ENCODE measurements around the gene TNFSF13B.
"Not testable (repeated sequence)": the region's sequence is repeated elsewhere in the genome, so short reads cannot be mapped to it uniquely, and the experiment has no call there.

Gene TNFSF13B

DNA sequence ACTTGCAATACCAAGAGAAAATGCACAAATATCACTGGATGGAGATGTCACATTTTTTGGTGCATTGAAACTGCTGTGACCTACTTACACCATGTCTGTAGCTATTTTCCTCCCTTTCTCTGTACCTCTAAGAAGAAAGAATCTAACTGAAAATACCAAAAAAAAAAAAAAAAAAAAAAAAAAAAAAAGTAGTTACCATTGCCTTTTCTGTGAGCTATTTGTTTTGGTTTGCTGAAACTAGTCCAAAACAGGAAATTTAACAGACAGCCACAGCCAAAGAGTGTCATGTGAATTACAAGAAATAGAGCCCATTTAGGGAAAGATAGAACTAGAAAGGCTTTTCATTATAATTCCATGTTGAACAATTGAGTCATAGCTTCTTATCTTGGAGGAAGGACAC, 37.3 kb downstream of the TNFSF13B start:
- no peak overlapping the region for H3K27ac ChIP-seq (ENCODE audit: low read depth in 2 of 2, low read length in 2 of 2)
- no peaks in the 10 kb centered on the region for H3K9me3 ChIP-seq (ENCODE audit: control insufficient read depth in 2 of 2, low read length in 2 of 2)
- no peaks in the 10 kb centered on the region for H3K36me3 ChIP-seq (ENCODE audit: control insufficient read depth in 2 of 2, insufficient read depth in 2 of 2, low read length in 2 of 2)
- H3K9ac ChIP-seq (ENCODE audit: low read depth in 1 of 2, low read length in 2 of 2): no peak overlapping the region
- H3K27me3 ChIP-seq (ENCODE audit: control insufficient read depth in 2 of 2, insufficient read depth in 2 of 2, low read length in 2 of 2): no peaks in the 10 kb centered on the region
- H3K4me1 ChIP-seq (ENCODE audit: control insufficient read depth in 2 of 2, insufficient read depth in 2 of 2, low read length in 2 of 2): no peaks in the 10 kb centered on the region
- no peak overlapping the region for H3K4me3 ChIP-seq (ENCODE audit: low read length in 2 of 2)

DNA sequence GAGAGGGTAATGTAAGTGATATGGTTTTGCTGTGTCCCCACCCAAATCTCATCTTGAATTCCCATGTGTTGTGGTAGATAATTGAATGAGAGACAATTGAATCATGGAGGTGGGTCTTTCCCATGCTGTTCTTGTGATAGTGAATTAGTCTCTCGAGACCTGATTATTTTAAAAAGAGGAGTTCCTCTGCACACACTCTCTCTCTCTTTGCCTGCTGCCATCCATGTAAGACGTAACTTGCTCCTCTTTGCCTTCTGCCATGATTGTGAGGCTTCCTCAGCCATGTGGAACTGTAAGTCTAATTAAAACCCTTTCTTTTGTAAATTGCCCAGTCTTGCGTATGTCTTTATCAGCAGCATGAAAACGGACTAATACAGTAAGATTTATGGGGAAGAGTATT, 42.1 kb downstream of the TNFSF13B start:
- H3K9ac ChIP-seq (ENCODE audit: low read depth in 1 of 2, low read length in 2 of 2); H3K27ac ChIP-seq (ENCODE audit: low read depth in 2 of 2, low read length in 2 of 2); H3K9me3 ChIP-seq (ENCODE audit: control insufficient read depth in 2 of 2, low read length in 2 of 2); H3K4me1 ChIP-seq (ENCODE audit: control insufficient read depth in 2 of 2, insufficient read depth in 2 of 2, low read length in 2 of 2); H3K36me3 ChIP-seq (ENCODE audit: control insufficient read depth in 2 of 2, insufficient read depth in 2 of 2, low read length in 2 of 2); H3K4me3 ChIP-seq (ENCODE audit: low read length in 2 of 2); H3K27me3 ChIP-seq (ENCODE audit: control insufficient read depth in 2 of 2, insufficient read depth in 2 of 2, low read length in 2 of 2): not testable (repeated sequence)

DNA sequence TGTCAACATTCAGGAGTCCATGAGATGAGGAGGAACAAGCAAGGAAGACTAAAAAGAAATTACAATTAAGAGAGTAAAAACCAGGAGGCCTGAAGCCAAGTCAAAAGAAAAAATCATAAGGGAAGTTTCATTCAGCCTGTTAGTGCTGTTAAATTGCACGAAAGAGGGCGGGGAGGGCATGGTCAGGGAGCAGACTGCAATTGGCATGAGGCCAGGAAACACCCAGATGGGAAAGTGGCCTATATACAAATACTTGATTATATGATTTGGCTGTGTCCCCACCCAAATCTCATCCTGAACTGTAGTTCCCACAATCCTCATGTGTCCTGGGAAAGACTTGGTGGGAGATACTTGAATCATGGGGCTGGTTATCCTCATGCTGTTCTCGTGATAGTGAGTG, 43.9 kb downstream of the TNFSF13B start:
- Histone ChIP-seq H3K9me3 (ENCODE audit: control insufficient read depth in 2 of 2, low read length in 2 of 2) (no peaks in the 10 kb centered on the region), H3K27ac (ENCODE audit: low read depth in 2 of 2, low read length in 2 of 2) (no peak overlapping the region), H3K27me3 (ENCODE audit: control insufficient read depth in 2 of 2, insufficient read depth in 2 of 2, low read length in 2 of 2) (no peaks in the 10 kb centered on the region), H3K4me1 (ENCODE audit: control insufficient read depth in 2 of 2, insufficient read depth in 2 of 2, low read length in 2 of 2) (no peaks in the 10 kb centered on the region), H3K4me3 (ENCODE audit: low read length in 2 of 2) (no peak overlapping the region), H3K9ac (ENCODE audit: low read depth in 1 of 2, low read length in 2 of 2) (no peak overlapping the region), H3K36me3 (ENCODE audit: control insufficient read depth in 2 of 2, insufficient read depth in 2 of 2, low read length in 2 of 2) (no peaks in the 10 kb centered on the region)

DNA sequence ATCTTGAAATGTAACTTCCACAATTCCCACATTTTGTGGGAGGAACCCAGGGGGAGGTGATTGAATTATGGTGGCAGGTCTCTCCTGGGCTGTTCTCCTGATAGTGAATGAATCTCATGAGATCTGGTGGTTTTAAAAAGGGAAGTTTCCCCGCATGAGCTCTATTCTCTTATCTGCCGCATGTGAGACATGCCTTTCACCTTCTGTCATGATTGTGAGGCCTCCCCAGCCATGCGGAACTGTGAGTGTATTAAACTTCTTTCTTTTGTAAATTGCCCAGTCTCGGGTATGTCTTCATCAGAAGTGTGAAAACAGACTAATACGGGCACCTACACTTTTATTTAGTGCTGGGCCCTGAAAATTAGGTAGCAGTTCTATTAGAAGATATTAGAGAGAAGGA, 45.8 kb downstream of the TNFSF13B start:
- Histone ChIP-seq H3K27ac (ENCODE audit: low read depth in 2 of 2, low read length in 2 of 2) (no peak overlapping the region), H3K36me3 (ENCODE audit: control insufficient read depth in 2 of 2, insufficient read depth in 2 of 2, low read length in 2 of 2) (no peaks in the 10 kb centered on the region), H3K9me3 (ENCODE audit: control insufficient read depth in 2 of 2, low read length in 2 of 2) (no peaks in the 10 kb centered on the region), H3K9ac (ENCODE audit: low read depth in 1 of 2, low read length in 2 of 2) (no peak overlapping the region), H3K27me3 (ENCODE audit: control insufficient read depth in 2 of 2, insufficient read depth in 2 of 2, low read length in 2 of 2) (no peaks in the 10 kb centered on the region), H3K4me1 (ENCODE audit: control insufficient read depth in 2 of 2, insufficient read depth in 2 of 2, low read length in 2 of 2) (no peaks in the 10 kb centered on the region), H3K4me3 (ENCODE audit: low read length in 2 of 2) (no peak overlapping the region)

DNA sequence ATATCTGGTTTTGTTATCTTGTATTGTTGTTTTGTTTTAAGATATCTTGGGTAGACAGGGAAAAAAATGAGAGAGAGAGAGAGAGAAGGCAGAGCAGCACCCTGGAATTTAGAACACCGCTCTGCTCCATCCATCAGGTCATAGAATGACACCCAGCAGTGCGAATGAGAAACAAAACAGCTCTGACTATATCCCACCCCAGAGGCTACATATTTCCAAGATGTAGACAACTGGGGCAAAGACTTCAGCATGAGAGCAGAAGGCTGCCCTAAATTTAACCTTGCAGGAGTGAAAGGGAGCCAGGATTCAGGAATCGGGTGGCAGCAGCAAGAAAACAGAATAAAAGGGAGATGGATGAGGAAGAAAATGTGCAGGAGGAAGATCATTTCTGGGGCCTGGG, 46.5 kb downstream of the TNFSF13B start:
- no peaks in the 10 kb centered on the region for H3K36me3 ChIP-seq (ENCODE audit: control insufficient read depth in 2 of 2, insufficient read depth in 2 of 2, low read length in 2 of 2)
- H3K27me3 ChIP-seq (ENCODE audit: control insufficient read depth in 2 of 2, insufficient read depth in 2 of 2, low read length in 2 of 2): no peaks in the 10 kb centered on the region
- H3K4me3 ChIP-seq (ENCODE audit: low read length in 2 of 2): no peak overlapping the region
- H3K27ac ChIP-seq (ENCODE audit: low read depth in 2 of 2, low read length in 2 of 2): no peak overlapping the region
- no peak overlapping the region for H3K9ac ChIP-seq (ENCODE audit: low read depth in 1 of 2, low read length in 2 of 2)
- no peaks in the 10 kb centered on the region for H3K4me1 ChIP-seq (ENCODE audit: control insufficient read depth in 2 of 2, insufficient read depth in 2 of 2, low read length in 2 of 2)
- H3K9me3 ChIP-seq (ENCODE audit: control insufficient read depth in 2 of 2, low read length in 2 of 2): no peaks in the 10 kb centered on the region

DNA sequence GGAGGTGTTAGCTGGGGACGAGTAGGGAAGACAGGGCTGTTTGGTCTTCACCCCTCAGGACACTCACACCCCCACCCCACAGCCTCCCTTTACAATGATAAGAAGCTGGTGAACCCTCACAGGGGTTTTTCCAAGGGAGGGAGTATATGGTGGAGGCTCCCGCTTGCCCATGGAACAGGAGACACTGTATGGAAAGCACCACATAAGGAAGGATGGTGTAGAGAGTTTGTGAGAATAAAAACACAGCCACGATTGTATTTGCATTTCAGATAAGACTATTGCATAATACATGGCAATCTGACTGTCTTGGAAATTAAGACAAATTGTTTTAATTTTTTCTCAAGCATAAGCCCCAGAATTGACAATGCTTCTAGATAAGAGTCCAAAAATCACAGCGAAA, 46.9 kb downstream of the TNFSF13B start:
- Histone ChIP-seq H3K36me3 (ENCODE audit: control insufficient read depth in 2 of 2, insufficient read depth in 2 of 2, low read length in 2 of 2) (no peaks in the 10 kb centered on the region), H3K27me3 (ENCODE audit: control insufficient read depth in 2 of 2, insufficient read depth in 2 of 2, low read length in 2 of 2) (no peaks in the 10 kb centered on the region), H3K27ac (ENCODE audit: low read depth in 2 of 2, low read length in 2 of 2) (no peak overlapping the region), H3K4me1 (ENCODE audit: control insufficient read depth in 2 of 2, insufficient read depth in 2 of 2, low read length in 2 of 2) (no peaks in the 10 kb centered on the region), H3K4me3 (ENCODE audit: low read length in 2 of 2) (no peak overlapping the region), H3K9ac (ENCODE audit: low read depth in 1 of 2, low read length in 2 of 2) (no peak overlapping the region), H3K9me3 (ENCODE audit: control insufficient read depth in 2 of 2, low read length in 2 of 2) (no peaks in the 10 kb centered on the region)

DNA sequence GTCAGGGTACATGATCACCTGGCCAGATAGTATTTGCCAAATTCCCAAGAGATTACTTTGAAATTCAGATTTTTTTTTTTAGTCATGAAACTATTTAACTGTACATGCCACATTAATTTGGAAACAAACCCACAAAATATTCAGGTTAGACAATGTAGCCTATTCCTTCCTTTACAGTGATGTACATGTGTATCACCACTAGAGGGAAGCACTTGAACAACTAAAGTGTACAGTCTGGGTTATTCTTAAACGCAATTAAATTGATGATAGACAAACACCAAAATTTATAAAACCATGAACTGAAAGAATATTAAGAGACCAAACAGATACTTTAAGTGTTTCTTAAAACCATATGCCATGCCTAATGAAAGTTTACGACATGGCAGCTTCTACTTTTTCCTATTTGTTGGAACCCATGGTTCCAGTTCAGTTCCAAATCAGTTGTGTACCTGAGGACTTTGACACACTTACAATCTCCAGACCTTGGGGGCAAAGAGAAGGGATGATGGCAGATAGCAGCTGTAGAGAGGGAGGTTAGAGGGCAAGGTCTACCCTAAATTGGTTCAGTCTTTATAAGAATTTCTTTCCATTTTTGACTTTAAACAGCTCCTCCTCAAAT, 52.8 kb downstream of the TNFSF13B start:
- Histone ChIP-seq H3K9ac (ENCODE audit: low read depth in 1 of 2, low read length in 2 of 2) (no peak overlapping the region), H3K27ac (ENCODE audit: low read depth in 2 of 2, low read length in 2 of 2) (no peak overlapping the region), H3K36me3 (ENCODE audit: control insufficient read depth in 2 of 2, insufficient read depth in 2 of 2, low read length in 2 of 2) (no peaks in the 10 kb centered on the region), H3K27me3 (ENCODE audit: control insufficient read depth in 2 of 2, insufficient read depth in 2 of 2, low read length in 2 of 2) (no peaks in the 10 kb centered on the region), H3K9me3 (ENCODE audit: control insufficient read depth in 2 of 2, low read length in 2 of 2) (no peaks in the 10 kb centered on the region), H3K4me3 (ENCODE audit: low read length in 2 of 2) (no peak overlapping the region), H3K4me1 (ENCODE audit: control insufficient read depth in 2 of 2, insufficient read depth in 2 of 2, low read length in 2 of 2) (no peaks in the 10 kb centered on the region)

DNA sequence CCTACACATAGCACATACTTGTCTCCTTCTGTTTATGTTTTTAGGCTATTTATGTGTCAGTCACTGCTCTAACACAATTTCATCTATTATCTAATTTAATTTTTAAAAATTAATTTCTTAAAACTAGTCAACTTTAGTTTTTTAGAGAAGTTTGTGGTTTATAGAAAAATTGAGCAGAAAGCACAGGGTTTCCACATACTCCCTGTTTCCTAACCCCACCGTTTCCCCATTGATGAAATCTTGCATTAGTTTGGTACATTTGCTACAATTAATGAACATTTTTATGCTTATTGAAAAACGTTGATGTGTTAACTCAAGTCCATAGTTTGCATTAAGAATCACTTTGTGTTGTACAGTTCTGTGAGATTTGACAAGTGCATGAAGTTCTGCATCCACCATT, 53.5 kb downstream of the TNFSF13B start:
- Histone ChIP-seq H3K9ac (ENCODE audit: low read depth in 1 of 2, low read length in 2 of 2) (no peak overlapping the region), H3K27ac (ENCODE audit: low read depth in 2 of 2, low read length in 2 of 2) (no peak overlapping the region), H3K36me3 (ENCODE audit: control insufficient read depth in 2 of 2, insufficient read depth in 2 of 2, low read length in 2 of 2) (no peaks in the 10 kb centered on the region), H3K27me3 (ENCODE audit: control insufficient read depth in 2 of 2, insufficient read depth in 2 of 2, low read length in 2 of 2) (no peaks in the 10 kb centered on the region), H3K4me3 (ENCODE audit: low read length in 2 of 2) (no peak overlapping the region), H3K9me3 (ENCODE audit: control insufficient read depth in 2 of 2, low read length in 2 of 2) (no peaks in the 10 kb centered on the region), H3K4me1 (ENCODE audit: control insufficient read depth in 2 of 2, insufficient read depth in 2 of 2, low read length in 2 of 2) (no peaks in the 10 kb centered on the region)

DNA sequence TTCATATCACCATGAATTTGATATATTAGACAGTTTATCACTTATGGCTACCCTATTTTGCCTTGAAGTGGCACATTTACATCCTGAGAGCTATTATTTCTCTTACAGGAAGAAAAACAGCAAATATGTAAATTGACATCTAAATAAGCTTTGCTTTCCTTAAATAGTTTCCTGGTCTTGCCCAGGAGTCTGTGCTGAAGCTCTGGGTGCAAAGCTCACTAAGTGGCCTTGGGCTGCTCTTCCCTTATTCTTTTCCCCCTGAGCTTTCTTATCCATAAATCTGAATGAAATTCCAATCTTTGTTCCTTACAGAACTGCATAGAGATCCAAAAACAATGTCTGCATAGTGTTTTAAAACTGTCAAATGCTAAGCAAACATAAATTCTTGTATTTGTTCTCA, 56.3 kb downstream of the TNFSF13B start:
- H3K27ac ChIP-seq (ENCODE audit: low read depth in 2 of 2, low read length in 2 of 2): peak overlapping the region in 1 of 2 donors; percentile 3
- H3K9ac ChIP-seq (ENCODE audit: low read depth in 1 of 2, low read length in 2 of 2): no peak overlapping the region
- no peaks in the 10 kb centered on the region for H3K27me3 ChIP-seq (ENCODE audit: control insufficient read depth in 2 of 2, insufficient read depth in 2 of 2, low read length in 2 of 2)
- no peaks in the 10 kb centered on the region for H3K4me1 ChIP-seq (ENCODE audit: control insufficient read depth in 2 of 2, insufficient read depth in 2 of 2, low read length in 2 of 2)
- no peak overlapping the region for H3K4me3 ChIP-seq (ENCODE audit: low read length in 2 of 2)
- H3K9me3 ChIP-seq (ENCODE audit: control insufficient read depth in 2 of 2, low read length in 2 of 2): no peaks in the 10 kb centered on the region
- no peaks in the 10 kb centered on the region for H3K36me3 ChIP-seq (ENCODE audit: control insufficient read depth in 2 of 2, insufficient read depth in 2 of 2, low read length in 2 of 2)

DNA sequence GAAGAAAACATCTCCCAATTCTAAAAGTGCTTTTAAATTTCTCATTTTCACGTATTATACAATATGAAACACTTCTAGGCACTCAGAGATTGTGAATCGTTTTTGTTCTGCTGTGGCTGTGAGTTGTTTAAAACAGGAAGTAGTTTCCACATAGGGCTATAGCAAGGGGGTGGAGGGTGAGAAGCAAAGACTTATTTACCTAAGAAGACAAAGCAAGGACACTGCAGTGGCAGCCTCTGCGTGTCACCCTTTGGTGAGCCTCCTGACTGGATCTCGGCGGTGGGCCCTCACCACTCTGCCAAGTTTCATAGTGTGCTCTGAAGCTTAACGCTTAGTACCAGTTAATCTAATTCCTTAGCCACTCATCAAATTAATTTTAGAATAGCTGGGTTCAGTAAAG, 56.8 kb downstream of the TNFSF13B start:
- H3K4me1 ChIP-seq (ENCODE audit: control insufficient read depth in 2 of 2, insufficient read depth in 2 of 2, low read length in 2 of 2): no peaks in the 10 kb centered on the region

DNA sequence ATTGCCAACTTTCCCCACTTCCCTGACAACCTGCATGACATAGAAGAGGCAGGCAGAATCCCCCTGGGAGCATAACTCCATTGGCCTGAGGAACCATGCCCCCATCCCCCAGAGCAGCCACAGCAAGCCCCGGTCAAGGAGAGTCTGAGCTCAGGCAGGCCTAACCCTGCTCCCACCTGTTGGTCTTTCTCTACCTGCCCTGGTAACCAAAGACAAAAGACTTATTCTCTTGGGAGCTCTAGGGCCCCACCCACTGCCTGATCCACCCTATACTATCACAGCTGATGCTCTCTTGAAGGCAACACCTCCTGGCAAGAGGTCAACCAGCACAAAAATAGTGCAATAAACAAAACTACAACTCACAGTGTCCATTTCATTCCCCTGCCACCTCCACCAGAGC, 59.3 kb downstream of the TNFSF13B start:
- H3K9ac ChIP-seq (ENCODE audit: low read depth in 1 of 2, low read length in 2 of 2): no peak overlapping the region
- no peaks in the 10 kb centered on the region for H3K27me3 ChIP-seq (ENCODE audit: control insufficient read depth in 2 of 2, insufficient read depth in 2 of 2, low read length in 2 of 2)
- H3K4me1 ChIP-seq (ENCODE audit: control insufficient read depth in 2 of 2, insufficient read depth in 2 of 2, low read length in 2 of 2): no peaks in the 10 kb centered on the region
- no peak overlapping the region for H3K27ac ChIP-seq (ENCODE audit: low read depth in 2 of 2, low read length in 2 of 2)
- H3K36me3 ChIP-seq (ENCODE audit: control insufficient read depth in 2 of 2, insufficient read depth in 2 of 2, low read length in 2 of 2): no peaks in the 10 kb centered on the region
- no peak overlapping the region for H3K4me3 ChIP-seq (ENCODE audit: low read length in 2 of 2)
- no peaks in the 10 kb centered on the region for H3K9me3 ChIP-seq (ENCODE audit: control insufficient read depth in 2 of 2, low read length in 2 of 2)

More for the DNA sequence above, 56.8 kb downstream of the TNFSF13B start:
- H3K9me3 ChIP-seq (ENCODE audit: control insufficient read depth in 2 of 2, low read length in 2 of 2): no peaks in the 10 kb centered on the region
- no peak overlapping the region for H3K9ac ChIP-seq (ENCODE audit: low read depth in 1 of 2, low read length in 2 of 2)
- no peaks in the 10 kb centered on the region for H3K27me3 ChIP-seq (ENCODE audit: control insufficient read depth in 2 of 2, insufficient read depth in 2 of 2, low read length in 2 of 2)
- H3K36me3 ChIP-seq (ENCODE audit: control insufficient read depth in 2 of 2, insufficient read depth in 2 of 2, low read length in 2 of 2): no peaks in the 10 kb centered on the region
- H3K27ac ChIP-seq (ENCODE audit: low read depth in 2 of 2, low read length in 2 of 2): no peak overlapping the region
- H3K4me3 ChIP-seq (ENCODE audit: low read length in 2 of 2): no peak overlapping the region

Measured in mucosa of rectum (tissue), 2 donors.